CD14-positive monocyte (primary cell): ENCODE results near the gene DLX5. TPM values are rescaled to one million over a fixed set of nuclear protein-coding genes. Genes with fewer than 3 reads are reported as not detected.

Experiments
- DNase-seq, 3 donors: peaks; one replicate each; pipeline ENCODE4 v3.0.0-alpha.2; 2011 to 2022
- H2AFZ ChIP-seq: 2 replicates; pipeline ENCODE4 v1.6.0; 2012; ENCODE audit warnings: mild to moderate bottlenecking, low read depth, low read length, inconsistent platforms; ENCODE audit not compliant: insufficient read depth, poor library complexity, severe bottlenecking
- H3K27ac ChIP-seq, 2 donors: 1 replicate in 1 of 2; 2 replicates in 1 of 2; pipeline ENCODE4 v1.5.1; 2012 to 2013; ENCODE audit warnings: low read length in 2 of 2, control low read depth in 1 of 2, inconsistent platforms in 1 of 2, low read depth in 1 of 2, mild to moderate bottlenecking in 1 of 2
- H3K27me3 ChIP-seq, 2 donors: one replicate each; pipeline versions ENCODE4 v1.6.0 to v1.6.1; 2011 to 2013; ENCODE audit warnings: low read length in 2 of 2; ENCODE audit not compliant: control insufficient read depth in 2 of 2, insufficient read depth in 2 of 2
- H3K36me3 ChIP-seq, 2 donors: replicated peaks in 1 of 2; 1 replicate in 1 of 2; 2 replicates in 1 of 2; pipeline versions ENCODE4 v1.5.1 to v1.6.1; 2012 to 2013; ENCODE audit warnings: low read length in 2 of 2, control low read depth in 1 of 2, inconsistent platforms in 1 of 2, mild to moderate bottlenecking in 1 of 2; ENCODE audit not compliant: insufficient read depth in 2 of 2, control insufficient read depth in 1 of 2
- H3K4me1 ChIP-seq, 2 donors: 1 replicate in 1 of 2; 2 replicates in 1 of 2; pipeline versions ENCODE4 v1.5.1 to v1.6.1; 2012 to 2013; ENCODE audit warnings: low read length in 2 of 2, control low read depth in 1 of 2, inconsistent platforms in 1 of 2, mild to moderate bottlenecking in 1 of 2, moderate library complexity in 1 of 2; ENCODE audit not compliant: insufficient read depth in 2 of 2, control insufficient read depth in 1 of 2
- H3K4me2 ChIP-seq: replicated peaks from 2 replicates; pipeline ENCODE3; 2012; ENCODE audit warnings: low read length, moderate library complexity, mild to moderate bottlenecking; ENCODE audit not compliant: poor library complexity, severe bottlenecking; ENCODE audit errors: extremely low read depth
- H3K4me3 ChIP-seq, 3 experiments: fragments of 200-600 bp in 1 of 3; sonication (generic) in 1 of 3; replicated peaks in 1 of 3; 1 replicate in 2 of 3; 2 replicates in 1 of 3; pipeline ENCODE4 v1.5.1; 2011 to 2013; ENCODE audit warnings: low read length in 3 of 3, mild to moderate bottlenecking in 3 of 3, control low read depth in 2 of 3, low read depth in 2 of 3, inconsistent platforms in 1 of 3, moderate library complexity in 1 of 3
- H3K79me2 ChIP-seq: 2 replicates; pipeline ENCODE4 v1.6.0; 2012; ENCODE audit warnings: mild to moderate bottlenecking, control low read depth, inconsistent platforms, low read length, moderate library complexity; ENCODE audit not compliant: insufficient read depth
- H3K9ac ChIP-seq: 2 replicates; pipeline ENCODE4 v1.6.0; 2017; ENCODE audit warnings: low read length, mild to moderate bottlenecking; ENCODE audit not compliant: insufficient read depth, poor library complexity, severe bottlenecking
- H3K9me3 ChIP-seq, 2 donors: replicated peaks in 1 of 2; 1 replicate in 1 of 2; 2 replicates in 1 of 2; pipeline versions ENCODE4 v1.5.1 to v1.6.1; 2012 to 2013; ENCODE audit warnings: low read length in 2 of 2, control low read depth in 1 of 2; ENCODE audit not compliant: control insufficient read depth in 1 of 2, insufficient read depth in 1 of 2
- H4K20me1 ChIP-seq: 2 replicates; pipeline ENCODE4 v1.6.0; 2012; ENCODE audit warnings: mild to moderate bottlenecking, low read length, control low read depth, moderate library complexity; ENCODE audit not compliant: insufficient read depth
- H3K27ac Mint-ChIP-seq, 7 donors: one replicate each; pipeline ENCODE4 v1.8.0; 2020; ENCODE audit warnings: mild to moderate bottlenecking in 7 of 7, mixed read lengths in 7 of 7, moderate library complexity in 6 of 7, inconsistent platforms in 2 of 7
- H3K27me3 Mint-ChIP-seq, 3 donors: one replicate each; pipeline ENCODE4 v1.8.0; 2021 to 2022; ENCODE audit warnings: low read depth in 3 of 3, mild to moderate bottlenecking in 3 of 3, mixed read lengths in 3 of 3, moderate library complexity in 3 of 3, inconsistent platforms in 1 of 3
- H3K36me3 Mint-ChIP-seq, 2 donors: one replicate each; pipeline ENCODE4 v1.8.0; 2020; ENCODE audit warnings: mixed read lengths in 2 of 2, inconsistent platforms in 1 of 2, mild to moderate bottlenecking in 1 of 2
- H3K4me1 Mint-ChIP-seq: one replicate; pipeline ENCODE4 v1.8.0; 2020; ENCODE audit warnings: mild to moderate bottlenecking, mixed read lengths
- H3K4me3 Mint-ChIP-seq, 2 donors: one replicate each; pipeline ENCODE4 v1.8.0; 2020; ENCODE audit warnings: mild to moderate bottlenecking in 2 of 2, mixed read lengths in 2 of 2, moderate library complexity in 1 of 2
- H3K9me3 Mint-ChIP-seq, 7 donors: one replicate each; pipeline ENCODE4 v1.8.0; 2020 to 2022; ENCODE audit warnings: mixed read lengths in 7 of 7, mild to moderate bottlenecking in 6 of 7, moderate library complexity in 6 of 7, inconsistent platforms in 2 of 7
- CTCF ChIP-seq: fragments of 200-600 bp; IDR thresholded peaks from one replicate; pipeline ENCODE4 v1.8.0; 2022; ENCODE audit warnings: antibody characterized with exemption, mild to moderate bottlenecking
- WGBS: methylation state at CpG from one replicate; pipeline ENCODE4 v1.1.5; 2013; ENCODE audit warnings: missing lambda C conversion rate; ENCODE audit not compliant: insufficient coverage; 5-methylcytosine and 5-hydroxymethylcytosine counted together
- intact Hi-C, 2 donors: fragments of 100-400 bp; cut with micrococcal nuclease; formaldehyde crosslinking; loops; one replicate each; pipeline versions ENCODE4 v1.15.0 to v1.15.1; 2023
- polyA plus RNA-seq, 3 donors: library from polyadenylated mRNA; depleted of rRNA in 1 of 3; unstranded in 2 of 3; stranded (reverse) in 1 of 3; fragments of 300-500 nt in 2 of 3; fragments of >200 nt in 1 of 3; fragmentation: Illumina TruSeq in 2 of 3; gene quantifications; 1 replicate in 2 of 3; 2 replicates in 1 of 3; pipeline ENCODE4 v1.2.3, GENCODE V29; 2012 to 2021

The DLX5 gene
- polyA plus RNA-seq, 3 donors = not detected

- WGBS = 6% methylated on average over 12 of the region's 14 CpGs
- peaks cover 0 to 39% (median 18%) of the 10 kb centered on the region in 7 donors for H3K9me3 Mint-ChIP-seq
- Histone ChIP-seq H3K27ac (no peak overlapping the region), H3K9me3 (peaks cover 3 to 77% of the 10 kb centered on the region in 2 donors), H2AFZ (no peak overlapping the region), H3K4me2 (no peak overlapping the region), H3K79me2 (no peaks in the 10 kb centered on the region), H4K20me1 (no peaks in the 10 kb centered on the region), H3K4me3 (no peak overlapping the region), H3K36me3 (no peaks in the 10 kb centered on the region), H3K9ac (no peak overlapping the region), H3K27me3 (peaks cover 93 to 97% of the 10 kb centered on the region in 2 donors), H3K4me1 (no peaks in the 10 kb centered on the region)
- no peak for DNase-seq
- intact Hi-C loops = no loop called here
- H3K4me3 Mint-ChIP-seq = peak overlapping the region in 1 of 2 donors; percentile 84
- H3K36me3 Mint-ChIP-seq = peaks cover 0 to 9% of the 10 kb centered on the region in 2 donors
- H3K27ac Mint-ChIP-seq = no peak overlapping the region
- no peak for TF ChIP-seq CTCF
- H3K4me1 Mint-ChIP-seq = no peaks in the 10 kb centered on the region
- peaks cover 97 to 100% (median 100%) of the 10 kb centered on the region in 3 donors for H3K27me3 Mint-ChIP-seq
These were observed 25.9 kb downstream of the DLX5 start for GRCh38 chr7:96998744-96999143.

- intact Hi-C loops = no loop called here
- Histone ChIP-seq H3K9ac (no peak overlapping the region), H3K4me1 (no peaks in the 10 kb centered on the region), H3K9me3 (peaks cover 3 to 78% of the 10 kb centered on the region in 2 donors), H3K79me2 (no peaks in the 10 kb centered on the region), H3K27me3 (peaks cover 93 to 97% of the 10 kb centered on the region in 2 donors), H3K36me3 (no peaks in the 10 kb centered on the region), H4K20me1 (no peaks in the 10 kb centered on the region), H3K27ac (no peak overlapping the region), H3K4me3 (no peak overlapping the region), H3K4me2 (no peak overlapping the region), H2AFZ (no peak overlapping the region)
- peak overlapping the region in 1 of 2 donors; percentile 84 for H3K4me3 Mint-ChIP-seq
- H3K4me1 Mint-ChIP-seq = no peaks in the 10 kb centered on the region
- peaks cover 0 to 9% of the 10 kb centered on the region in 2 donors for H3K36me3 Mint-ChIP-seq
- peaks cover 97 to 100% (median 100%) of the 10 kb centered on the region in 3 donors for H3K27me3 Mint-ChIP-seq
- WGBS = 10% methylated on average over 4 of the region's 11 CpGs
- no peak for DNase-seq
- TF ChIP-seq CTCF = no peak
- H3K27ac Mint-ChIP-seq = no peak overlapping the region
- peaks cover 0 to 42% (median 16%) of the 10 kb centered on the region in 7 donors for H3K9me3 Mint-ChIP-seq
These were observed 26.3 kb downstream of the DLX5 start for GRCh38 chr7:96998333-96998732.
